ENCODE measurements around the gene KRTAP5-5.

DNA sequence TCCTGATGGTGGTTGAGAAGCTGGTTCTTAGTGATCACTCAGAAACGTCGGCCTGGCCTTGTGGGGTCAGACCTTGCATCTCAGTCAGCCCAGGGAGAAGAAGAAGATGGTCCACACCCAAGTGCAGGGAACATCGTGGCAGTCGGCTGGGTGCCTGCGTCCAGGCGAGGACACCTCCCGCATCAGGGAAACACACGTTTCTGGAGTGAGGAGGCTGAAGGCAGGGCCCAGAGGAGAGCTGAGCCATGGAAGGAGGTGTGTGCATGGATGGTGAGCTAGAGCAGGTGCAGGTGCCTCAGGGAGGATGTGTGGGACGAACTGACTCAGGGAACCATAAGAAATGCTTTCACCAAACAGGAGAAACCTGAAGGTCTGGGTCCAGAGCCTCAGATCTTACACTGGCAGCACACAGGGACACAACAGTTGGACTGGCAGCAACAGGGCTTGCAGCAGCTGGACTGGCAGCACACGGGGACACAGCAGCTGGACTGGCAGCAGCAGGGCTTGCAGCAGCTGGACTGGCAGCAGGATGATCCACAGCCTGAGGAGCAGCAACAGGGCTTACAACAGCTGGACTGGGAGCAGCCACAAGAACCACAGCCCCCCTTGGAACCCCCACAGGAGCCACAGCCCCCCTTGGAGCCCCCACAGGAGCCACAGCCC is 32.1 kb upstream of the KRTAP5-5 start:
- TF ChIP-seq CTCF (IDR thresholded peaks at IDR 0.05; ENCODE audit: low read length): no peak
- TF ChIP-seq EZH2 (IDR thresholded peaks at IDR 0.05; ENCODE audit: borderline replicate concordance, low read length): no peak

Measured in OCI-LY1 (cell line).